Mammary epithelial cell (primary cell): ENCODE data around the gene MPHOSPH6.

Experiments used
- EZH2 ChIP-seq: IDR thresholded peaks from 2 replicates; pipeline ENCODE4 v1.6.1; 2012; ENCODE audit warnings: low read length, inconsistent platforms, borderline replicate concordance
- TF ChIP-seq, protein P1 (sequence below), 2 donors: IDR thresholded peaks in 1 of 2; conservative IDR thresholded peaks in 1 of 2; 2 replicates each; pipeline ENCODE4 v1.5.1; 2011 to 2012; ENCODE audit warnings: inconsistent platforms in 2 of 2, low read length in 2 of 2, mild to moderate bottlenecking in 2 of 2, control low read depth in 1 of 2, low read depth in 1 of 2; ENCODE audit not compliant: insufficient read depth in 1 of 2; ENCODE audit errors: extremely low read depth in 1 of 2

GRCh38 chr16:82219298-82219697, 49.3 kb upstream of the MPHOSPH6 start:
- TF ChIP-seq, protein P1, sequence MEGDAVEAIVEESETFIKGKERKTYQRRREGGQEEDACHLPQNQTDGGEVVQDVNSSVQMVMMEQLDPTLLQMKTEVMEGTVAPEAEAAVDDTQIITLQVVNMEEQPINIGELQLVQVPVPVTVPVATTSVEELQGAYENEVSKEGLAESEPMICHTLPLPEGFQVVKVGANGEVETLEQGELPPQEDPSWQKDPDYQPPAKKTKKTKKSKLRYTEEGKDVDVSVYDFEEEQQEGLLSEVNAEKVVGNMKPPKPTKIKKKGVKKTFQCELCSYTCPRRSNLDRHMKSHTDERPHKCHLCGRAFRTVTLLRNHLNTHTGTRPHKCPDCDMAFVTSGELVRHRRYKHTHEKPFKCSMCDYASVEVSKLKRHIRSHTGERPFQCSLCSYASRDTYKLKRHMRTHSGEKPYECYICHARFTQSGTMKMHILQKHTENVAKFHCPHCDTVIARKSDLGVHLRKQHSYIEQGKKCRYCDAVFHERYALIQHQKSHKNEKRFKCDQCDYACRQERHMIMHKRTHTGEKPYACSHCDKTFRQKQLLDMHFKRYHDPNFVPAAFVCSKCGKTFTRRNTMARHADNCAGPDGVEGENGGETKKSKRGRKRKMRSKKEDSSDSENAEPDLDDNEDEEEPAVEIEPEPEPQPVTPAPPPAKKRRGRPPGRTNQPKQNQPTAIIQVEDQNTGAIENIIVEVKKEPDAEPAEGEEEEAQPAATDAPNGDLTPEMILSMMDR (conservative IDR thresholded peaks at IDR 0.05 in 1 of 2, IDR thresholded peaks at IDR 0.05 in 1 of 2; ENCODE audit: extremely low read depth in 1 of 2, insufficient read depth in 1 of 2, low read depth in 1 of 2, low read length in 2 of 2) = no peak
- TF ChIP-seq EZH2 = no peak
